ENCODE data around the gene CCT3. TPM values are rescaled to one million over a fixed set of nuclear protein-coding genes. Genes with fewer than 3 reads are reported as not detected.
"Not testable (repeated sequence)": the region's sequence is repeated elsewhere in the genome, so short reads cannot be mapped to it uniquely, and the experiment has no call there.

Gene CCT3
- total RNA-seq, 2 experiments from 2014 or later, result 379 to 388 TPM

- Mint-ChIP-seq H3K27me3 (peaks cover 8% of the 10 kb centered on the region), H3K4me1 (ENCODE audit: low read depth) (no peaks in the 10 kb centered on the region), H3K36me3 (ENCODE audit: low read depth) (no peaks in the 10 kb centered on the region), H3K27ac (no peak overlapping the region), H3K4me3 (no peak overlapping the region), H3K9me3 (no peaks in the 10 kb centered on the region)
- ChIA-PET POLR2A (no interaction called here), CTCF (interaction anchor here (1.9 to 2.2 kb wide), 2 partner anchors 38 to 99 kb away, joined by 9 to 11 read pairs; no protein-coding TSS in a partner anchor)
- DNase-seq (no peak), ATAC-seq (no peak)
- TF ChIP-seq CTCF (IDR thresholded peaks at IDR 0.05), result no peak
- intact Hi-C loops (cut with micrococcal nuclease), result no loop called here
Observed at GRCh38 chr1:156347331-156347730, 9.2 kb upstream of the CCT3 start.

GRCh38 chr1:156346636-156347035 lies 8.5 kb upstream of the CCT3 start:
- Mint-ChIP-seq H3K27me3 (peaks cover 6% of the 10 kb centered on the region), H3K36me3 (ENCODE audit: low read depth) (no peaks in the 10 kb centered on the region), H3K4me1 (ENCODE audit: low read depth) (no peaks in the 10 kb centered on the region), H3K4me3 (no peak overlapping the region), H3K9me3 (no peaks in the 10 kb centered on the region), H3K27ac (no peak overlapping the region)
- DNase-seq, result no peak
- intact Hi-C loops (cut with micrococcal nuclease), result no loop called here
- POLR2A ChIA-PET, result no interaction called here
- CTCF ChIA-PET, result interaction anchor here (1.1 to 2.2 kb wide), 2 partner anchors 10 to 39 kb away, joined by 6 to 9 read pairs; no protein-coding TSS in a partner anchor
- TF ChIP-seq CTCF (IDR thresholded peaks at IDR 0.05), result no peak
- ATAC-seq, result no peak

- intact Hi-C loops (cut with micrococcal nuclease); H3K9me3 Mint-ChIP-seq; DNase-seq; H3K4me3 Mint-ChIP-seq; H3K27ac Mint-ChIP-seq; H3K4me1 Mint-ChIP-seq (ENCODE audit: low read depth); H3K36me3 Mint-ChIP-seq (ENCODE audit: low read depth); ATAC-seq; H3K27me3 Mint-ChIP-seq; POLR2A ChIA-PET: not testable (repeated sequence)
- CTCF ChIA-PET, result interaction anchor here (1.1 to 2.2 kb wide), 2 partner anchors 11 to 39 kb away, joined by 6 to 9 read pairs; no protein-coding TSS in a partner anchor
Observed at GRCh38 chr1:156346035-156346434, 7.9 kb upstream of the CCT3 start.

- no peak overlapping the region for H3K4me3 Mint-ChIP-seq
- ChIA-PET CTCF (interaction anchor here (0.7 to 1.8 kb wide), 6 partner anchors 25 to 136 kb away, joined by 3 to 7 read pairs (median 4); no protein-coding TSS in a partner anchor), POLR2A (interaction anchor here (1.3 kb wide), 1 partner anchor 20 kb away, joined by 6 read pairs; no protein-coding TSS in a partner anchor)
- intact Hi-C loops (cut with micrococcal nuclease), result no loop called here
- TF ChIP-seq CTCF (IDR thresholded peaks at IDR 0.05), result no peak
- H3K27ac Mint-ChIP-seq, result no peak overlapping the region
- H3K4me1 Mint-ChIP-seq (ENCODE audit: low read depth), result peaks cover 2% of the 10 kb centered on the region
- no peaks in the 10 kb centered on the region for H3K36me3 Mint-ChIP-seq (ENCODE audit: low read depth)
- no peaks in the 10 kb centered on the region for H3K9me3 Mint-ChIP-seq
- ATAC-seq (no peak), DNase-seq (no peak)
- peaks cover 6% of the 10 kb centered on the region for H3K27me3 Mint-ChIP-seq
Observed at GRCh38 chr1:156344409-156344808, 6.3 kb upstream of the CCT3 start.

GRCh38 chr1:156342166-156342955 lies 4.3 kb upstream of the CCT3 start:
- intact Hi-C loops (cut with micrococcal nuclease), result no loop called here
- Mint-ChIP-seq H3K27ac (no peak overlapping the region), H3K4me1 (ENCODE audit: low read depth) (peaks cover 7% of the 10 kb centered on the region)

More at GRCh38 chr1:156342166-156342955, 4.3 kb upstream of the CCT3 start:
- POLR2A ChIA-PET, result interaction anchor here (1.4 kb wide), 1 partner anchor 10 kb away, joined by 5 read pairs; no protein-coding TSS in a partner anchor
- H3K9me3 Mint-ChIP-seq, result no peaks in the 10 kb centered on the region
- CTCF ChIA-PET, result interaction anchor here (0.6 to 2.5 kb wide), 3 partner anchors 44 to 1343 kb away, joined by 3 to 13 read pairs (median 3); no protein-coding TSS in a partner anchor
- no peak for ATAC-seq
- peaks cover 6% of the 10 kb centered on the region for H3K36me3 Mint-ChIP-seq (ENCODE audit: low read depth)
- no peak for TF ChIP-seq CTCF (IDR thresholded peaks at IDR 0.05)
- peaks cover 5% of the 10 kb centered on the region for H3K27me3 Mint-ChIP-seq
- DNase-seq, result no peak
- H3K4me3 Mint-ChIP-seq, result no peak overlapping the region
